Measurements from ENCODE around the gene MED27. TPM values are rescaled to one million over a fixed set of nuclear protein-coding genes. Genes with fewer than 3 reads are reported as not detected.

MED27 gene
- total and polyA plus RNA-seq, 2 of the 13 experiments (the other 11 are each of a cell fraction or from before 2014, with no cell fraction given): 16.9 to 19.0 TPM

GRCh38 chr9:132026932-132027585 is 52.6 kb downstream of the MED27 start:
- no peaks in the 10 kb centered on the region for H3K79me2 ChIP-seq (ENCODE audit: insufficient read depth, low read length)
- BruUV-seq (replicated peaks): no TSS peak
- H3K4me1 ChIP-seq (ENCODE audit: insufficient read depth, low read length): peaks cover under 1% of the 10 kb centered on the region; the same call in 1 of the 2 replicates
- H3K36me3 ChIP-seq (replicated peaks in 1 of 2; ENCODE audit: control insufficient read depth in 1 of 2, insufficient read depth in 2 of 2, low read length in 2 of 2): no peaks in the 10 kb centered on the region
- no peaks in the 10 kb centered on the region for H3K9me3 ChIP-seq (ENCODE audit: low read length)
- H2AFZ ChIP-seq (ENCODE audit: low read length): no peak overlapping the region
- H3K27me3 ChIP-seq (ENCODE audit: control insufficient read depth in 1 of 2, insufficient read depth in 2 of 2, low read length in 2 of 2): no peaks in the 10 kb centered on the region
- CTCF ChIA-PET (ENCODE audit: low intra/inter-chr PET ratio, low total read pairs): no interaction called here
- DNase-seq (ENCODE audit: low spot score) (no peak), FAIRE-seq (no peak), ATAC-seq (no peak)
- 94% methylated on average over 9 of the region's 12 CpGs for WGBS (ENCODE audit: low lambda C conversion rate)
- intact Hi-C loops (cut with micrococcal nuclease; ENCODE audit: unreplicated experiment) (no loop called here), in situ Hi-C loops (cut with HindIII; ENCODE audit: extremely low pct_ligation_motif_present, low pct_unique_long_range_greater_than_20kb) (loop anchor here (10.0 kb wide), 1 partner anchor 62 kb away; no protein-coding TSS in a partner anchor)
- 0 out of 2 replicates have a peak, but pooled peaks cover 2% of the 10 kb centered on the region for H4K20me1 ChIP-seq (ENCODE audit: insufficient read depth, low read length)
- H3K27ac ChIP-seq (ENCODE audit: extremely low read length, insufficient read depth, low read length): no peak overlapping the region
- H3K4me3 ChIP-seq (replicated peaks in 1 of 3; ENCODE audit: insufficient read depth in 1 of 3, low read depth in 2 of 3, low read length in 3 of 3): no peak overlapping the region
- H3K9ac ChIP-seq (ENCODE audit: insufficient read depth, low read depth, low read length): no peak overlapping the region
- POLR2A ChIA-PET: no interaction called here
- no peak overlapping the region for H3K4me2 ChIP-seq (ENCODE audit: low read depth, low read length)
- no peak for TF ChIP-seq TBL1XR1 (IDR thresholded peaks at IDR 0.05; ENCODE audit: borderline replicate concordance, low read length, partially characterized antibody)
- TF ChIP-seq NFATC3 (CRISPR knock-in tag; IDR thresholded peaks at IDR 0.05): no peak
- TF ChIP-seq ZNF780A (CRISPR knock-in tag; IDR thresholded peaks at IDR 0.05): no peak
- no peak for TF ChIP-seq AHDC1 (CRISPR knock-in tag; IDR thresholded peaks at IDR 0.05; ENCODE audit: borderline replicate concordance)
- TF ChIP-seq MTERF4 (CRISPR knock-in tag; IDR thresholded peaks at IDR 0.05): no peak
- no peak for TF ChIP-seq ZNF136 (CRISPR knock-in tag; IDR thresholded peaks at IDR 0.05; ENCODE audit: low read depth)
- no peak for TF ChIP-seq BCL3 (CRISPR knock-in tag; IDR thresholded peaks at IDR 0.05)
- no peak for TF ChIP-seq MIXL1 (CRISPR knock-in tag; IDR thresholded peaks at IDR 0.05)
- no peak for TF ChIP-seq ZNF383 (CRISPR knock-in tag; IDR thresholded peaks at IDR 0.05; ENCODE audit: borderline replicate concordance)
- no peak for TF ChIP-seq BCL6 (CRISPR knock-in tag; IDR thresholded peaks at IDR 0.05)
- no peak for TF ChIP-seq ZBTB49 (CRISPR knock-in tag; IDR thresholded peaks at IDR 0.05; ENCODE audit: borderline replicate concordance)
- no peak for TF ChIP-seq AKAP8 (CRISPR knock-in tag; IDR thresholded peaks at IDR 0.05)
- TF ChIP-seq JARID2 (CRISPR knock-in tag; IDR thresholded peaks at IDR 0.05; ENCODE audit: insufficient replicate concordance): no peak
- TF ChIP-seq ZFP36L1 (CRISPR knock-in tag; IDR thresholded peaks at IDR 0.05): no peak
